Retina (tissue), 1 donor: ENCODE results near the gene RFC1.
"Not testable (repeated sequence)": the region's sequence is repeated elsewhere in the genome, so short reads cannot be mapped to it uniquely, and the experiment has no call there.

Source experiments
- DNase-seq: peaks from one replicate; pipeline ENCODE4 v3.0.0-alpha.2; 2016

RFC1 gene, protein sequence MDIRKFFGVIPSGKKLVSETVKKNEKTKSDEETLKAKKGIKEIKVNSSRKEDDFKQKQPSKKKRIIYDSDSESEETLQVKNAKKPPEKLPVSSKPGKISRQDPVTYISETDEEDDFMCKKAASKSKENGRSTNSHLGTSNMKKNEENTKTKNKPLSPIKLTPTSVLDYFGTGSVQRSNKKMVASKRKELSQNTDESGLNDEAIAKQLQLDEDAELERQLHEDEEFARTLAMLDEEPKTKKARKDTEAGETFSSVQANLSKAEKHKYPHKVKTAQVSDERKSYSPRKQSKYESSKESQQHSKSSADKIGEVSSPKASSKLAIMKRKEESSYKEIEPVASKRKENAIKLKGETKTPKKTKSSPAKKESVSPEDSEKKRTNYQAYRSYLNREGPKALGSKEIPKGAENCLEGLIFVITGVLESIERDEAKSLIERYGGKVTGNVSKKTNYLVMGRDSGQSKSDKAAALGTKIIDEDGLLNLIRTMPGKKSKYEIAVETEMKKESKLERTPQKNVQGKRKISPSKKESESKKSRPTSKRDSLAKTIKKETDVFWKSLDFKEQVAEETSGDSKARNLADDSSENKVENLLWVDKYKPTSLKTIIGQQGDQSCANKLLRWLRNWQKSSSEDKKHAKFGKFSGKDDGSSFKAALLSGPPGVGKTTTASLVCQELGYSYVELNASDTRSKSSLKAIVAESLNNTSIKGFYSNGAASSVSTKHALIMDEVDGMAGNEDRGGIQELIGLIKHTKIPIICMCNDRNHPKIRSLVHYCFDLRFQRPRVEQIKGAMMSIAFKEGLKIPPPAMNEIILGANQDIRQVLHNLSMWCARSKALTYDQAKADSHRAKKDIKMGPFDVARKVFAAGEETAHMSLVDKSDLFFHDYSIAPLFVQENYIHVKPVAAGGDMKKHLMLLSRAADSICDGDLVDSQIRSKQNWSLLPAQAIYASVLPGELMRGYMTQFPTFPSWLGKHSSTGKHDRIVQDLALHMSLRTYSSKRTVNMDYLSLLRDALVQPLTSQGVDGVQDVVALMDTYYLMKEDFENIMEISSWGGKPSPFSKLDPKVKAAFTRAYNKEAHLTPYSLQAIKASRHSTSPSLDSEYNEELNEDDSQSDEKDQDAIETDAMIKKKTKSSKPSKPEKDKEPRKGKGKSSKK

DNA sequence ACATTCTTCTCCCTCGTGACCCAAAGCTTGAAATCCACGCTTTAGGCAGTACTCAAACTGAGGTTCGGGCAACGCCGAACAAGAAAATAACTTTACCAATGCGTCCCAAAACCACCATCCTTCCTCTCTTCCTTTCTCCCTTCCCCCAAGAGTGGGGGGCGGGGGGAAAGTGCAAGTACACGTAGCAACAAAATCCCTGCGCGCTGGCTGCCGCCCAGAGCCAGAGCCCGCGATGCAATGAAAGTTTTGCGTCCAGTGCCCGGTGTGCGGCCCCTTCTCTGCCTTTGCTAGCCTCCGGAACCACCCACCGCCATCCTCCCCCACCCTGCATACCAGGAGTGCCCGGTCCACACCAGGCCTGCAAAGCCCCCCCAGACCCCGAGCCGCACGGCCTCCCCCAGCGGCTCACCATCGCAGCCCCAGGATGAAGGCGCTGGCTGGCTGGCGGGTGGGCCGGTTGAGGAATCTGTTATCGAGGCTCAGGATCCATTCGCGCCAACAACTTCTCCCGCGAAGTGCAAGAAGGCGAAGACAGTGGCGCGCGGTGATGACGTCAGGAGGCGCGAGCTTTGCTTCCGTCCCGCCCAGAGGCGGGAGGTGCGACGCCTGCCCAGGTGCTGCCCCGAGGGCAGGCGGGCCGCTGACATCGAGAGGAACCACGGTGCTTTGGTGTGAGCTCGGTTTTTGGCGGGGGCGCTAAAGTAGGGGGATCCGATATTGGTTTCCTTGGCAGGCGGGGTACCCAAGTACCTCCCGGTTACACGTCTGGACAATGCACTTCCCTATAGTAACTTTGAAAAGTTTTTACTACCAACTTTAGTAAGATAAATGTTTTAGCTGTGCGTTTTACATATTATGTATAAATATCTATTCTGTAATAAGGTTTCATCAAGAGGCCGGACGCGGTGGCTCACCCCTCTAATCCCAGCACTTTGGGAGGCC lies at the start of gene RFC1:
Gene RFC1, minus strand, starts transcription at position 533 of the 942 bp plus-strand sequence. Its CDS starts 121 bp downstream, at position 412.
- peak; percentile 96 for DNase-seq

DNA sequence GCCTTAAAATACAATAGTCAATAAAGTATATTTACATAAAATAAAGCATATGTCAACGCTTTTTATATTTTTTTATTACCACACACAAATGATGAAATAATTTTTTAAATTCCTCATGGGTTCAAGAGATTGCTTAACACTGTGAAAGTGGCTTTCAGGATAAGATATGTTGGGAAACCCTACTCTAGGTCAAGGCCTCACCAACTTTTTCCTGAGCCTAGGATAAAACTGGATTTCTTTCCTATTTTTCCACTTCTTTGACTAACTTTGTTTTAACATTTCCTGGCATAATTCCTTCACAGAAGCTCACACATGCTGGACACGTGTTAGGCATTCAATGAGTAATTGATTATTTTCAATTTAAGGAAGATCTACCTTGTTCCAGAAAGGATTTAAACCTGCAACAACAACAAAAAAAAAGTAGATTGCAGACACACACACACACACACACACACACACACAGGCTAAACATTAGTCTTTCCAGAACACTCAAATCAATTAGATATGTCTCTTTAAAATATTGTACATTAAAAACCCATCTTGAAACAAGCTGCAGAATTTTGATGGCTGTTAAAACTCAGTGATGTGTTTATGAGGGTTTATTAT lies 49.6 kb upstream of the RFC1 start:
- DNase-seq, result no peak

DNA sequence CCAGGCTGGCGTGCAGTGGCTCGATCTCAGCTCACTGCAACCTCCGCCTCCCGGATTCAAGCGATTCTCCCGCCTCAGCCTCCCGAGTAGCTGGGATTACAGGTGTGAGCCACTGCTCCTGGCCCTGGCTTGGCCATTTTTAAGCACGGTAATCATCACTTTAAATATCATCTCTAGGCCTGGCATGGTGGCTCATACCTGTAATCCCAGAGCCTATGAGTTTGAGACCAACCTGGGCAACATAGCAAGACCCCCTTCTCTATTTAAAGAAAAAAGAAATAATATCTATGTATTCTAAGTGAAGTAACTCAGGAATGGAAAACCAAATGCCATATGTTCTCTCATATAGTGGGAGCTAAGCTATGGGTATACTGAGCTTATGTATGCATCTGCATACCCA lies 45.4 kb upstream of the RFC1 start:
- not testable (repeated sequence) for DNase-seq

DNA sequence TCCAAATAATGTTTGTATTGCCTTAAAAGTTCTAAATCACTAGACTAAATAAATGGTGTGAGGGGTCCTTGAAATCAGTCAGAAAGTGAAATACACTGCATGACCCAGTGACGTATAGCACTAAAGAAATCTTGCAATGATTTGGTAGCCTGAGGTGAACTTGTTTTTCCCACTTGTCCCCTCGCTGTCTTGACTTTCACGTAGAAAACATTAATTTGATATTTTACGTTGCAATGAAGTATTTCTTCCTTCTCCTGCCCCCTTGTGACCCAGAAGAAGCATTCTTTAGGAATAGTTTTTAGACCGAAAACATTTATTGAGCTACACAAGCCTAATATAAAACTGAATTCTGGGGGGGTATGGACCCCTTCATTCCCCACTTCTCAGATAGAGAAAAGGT lies 44.3 kb upstream of the RFC1 start:
- DNase-seq, result no peak

DNA sequence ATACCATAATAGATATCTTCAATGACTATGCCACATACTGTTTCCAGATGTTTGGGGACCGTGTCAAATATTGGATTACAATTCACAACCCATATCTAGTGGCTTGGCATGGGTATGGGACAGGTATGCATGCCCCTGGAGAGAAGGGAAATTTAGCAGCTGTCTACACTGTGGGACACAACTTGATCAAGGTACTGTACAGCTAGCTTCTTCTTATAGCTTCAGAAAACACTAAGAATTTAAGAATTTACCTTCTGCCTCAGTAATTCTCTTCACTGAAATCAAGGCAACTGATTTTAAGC lies 41.4 kb upstream of the RFC1 start:
- no peak for DNase-seq

DNA sequence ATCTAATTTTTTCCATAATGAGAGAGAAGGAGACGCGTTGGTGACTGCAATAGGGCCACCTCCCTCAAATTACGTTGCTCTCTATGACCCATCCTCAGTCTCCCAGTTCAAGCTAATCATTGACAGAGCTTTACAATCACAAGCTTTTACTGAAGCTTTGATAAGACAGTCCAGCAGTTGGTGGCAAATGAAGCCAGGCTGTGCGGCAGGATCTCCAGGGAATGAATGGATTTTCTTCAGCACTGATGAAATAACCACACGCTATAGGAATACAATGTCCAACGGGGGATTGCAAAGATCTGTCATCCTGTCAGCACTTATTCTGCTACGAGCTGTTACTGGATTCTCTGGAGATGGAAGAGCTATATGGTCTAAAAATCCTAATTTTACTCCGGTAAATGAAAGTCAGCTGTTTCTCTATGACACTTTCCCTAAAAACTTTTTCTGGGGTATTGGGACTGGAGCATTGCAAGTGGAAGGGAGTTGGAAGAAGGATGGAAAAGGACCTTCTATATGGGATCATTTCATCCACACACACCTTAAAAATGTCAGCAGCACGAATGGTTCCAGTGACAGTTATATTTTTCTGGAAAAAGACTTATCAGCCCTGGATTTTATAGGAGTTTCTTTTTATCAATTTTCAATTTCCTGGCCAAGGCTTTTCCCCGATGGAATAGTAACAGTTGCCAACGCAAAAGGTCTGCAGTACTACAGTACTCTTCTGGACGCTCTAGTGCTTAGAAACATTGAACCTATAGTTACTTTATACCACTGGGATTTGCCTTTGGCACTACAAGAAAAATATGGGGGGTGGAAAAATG lies 40.8 kb upstream of the RFC1 start, which contains the start of gene KLB:
Gene KLB, plus strand, starts transcription at position 168 of the 821 bp plus-strand sequence. Its CDS starts 20 bp downstream, at position 188.
- peak; percentile 3 for DNase-seq

DNA sequence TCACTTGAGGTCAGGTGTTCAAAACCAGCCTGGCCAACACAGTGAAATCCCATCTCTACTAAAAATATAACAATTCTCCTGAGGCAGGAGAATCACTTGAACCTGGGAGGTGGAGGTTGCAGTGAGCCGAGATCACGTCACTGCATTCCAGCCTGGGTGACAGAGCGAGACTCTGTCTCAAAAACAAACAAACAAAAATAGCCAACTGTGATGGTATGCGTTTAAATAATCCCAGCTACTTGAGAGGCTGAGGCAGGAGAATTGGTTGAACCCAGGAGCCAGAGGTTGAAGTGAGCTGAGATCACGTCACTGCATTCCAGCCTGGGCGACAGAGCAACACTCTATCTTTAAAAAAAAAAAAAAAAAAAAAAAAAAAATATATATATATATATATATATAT lies 35.5 kb upstream of the RFC1 start:
- DNase-seq, result not testable (repeated sequence)

DNA sequence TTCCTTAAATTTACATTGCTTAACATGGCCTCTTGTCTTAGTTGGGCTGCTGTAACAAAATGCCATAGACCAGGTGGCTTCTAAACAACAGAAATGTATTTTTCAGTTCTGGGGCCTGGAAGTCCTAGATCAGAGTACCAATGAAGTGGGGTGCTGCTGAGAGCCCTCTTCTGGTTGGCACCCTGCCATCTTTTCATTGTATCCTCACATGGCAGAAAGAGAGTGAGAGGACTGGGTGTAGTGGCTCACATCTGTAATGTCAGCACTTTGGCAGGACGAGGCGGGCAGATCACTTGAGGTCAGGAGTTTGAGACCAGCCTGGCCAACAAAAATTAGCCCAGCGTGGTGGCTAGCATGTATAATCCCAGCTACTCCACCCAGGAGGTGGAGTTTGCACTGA lies 28.5 kb upstream of the RFC1 start:
- no peak for DNase-seq

DNA sequence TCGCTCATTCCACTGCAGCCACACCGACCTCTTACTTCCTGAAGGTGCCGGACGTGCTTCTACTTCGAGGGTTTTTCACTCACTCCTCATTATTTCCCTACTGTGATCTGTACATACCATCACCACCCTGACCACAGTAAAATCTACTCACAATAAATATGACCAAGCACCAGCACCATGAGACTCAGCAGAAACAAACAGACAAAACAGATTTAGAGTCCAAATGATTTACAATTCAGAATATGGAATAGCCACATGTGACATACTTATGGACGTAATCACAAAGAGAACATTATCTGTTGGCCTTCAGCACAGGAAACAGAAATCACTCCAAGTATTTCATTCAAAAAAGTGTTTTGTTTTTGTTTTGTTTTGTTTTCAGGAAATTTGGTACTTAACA lies 24.4 kb upstream of the RFC1 start:
- DNase-seq, result no peak

DNA sequence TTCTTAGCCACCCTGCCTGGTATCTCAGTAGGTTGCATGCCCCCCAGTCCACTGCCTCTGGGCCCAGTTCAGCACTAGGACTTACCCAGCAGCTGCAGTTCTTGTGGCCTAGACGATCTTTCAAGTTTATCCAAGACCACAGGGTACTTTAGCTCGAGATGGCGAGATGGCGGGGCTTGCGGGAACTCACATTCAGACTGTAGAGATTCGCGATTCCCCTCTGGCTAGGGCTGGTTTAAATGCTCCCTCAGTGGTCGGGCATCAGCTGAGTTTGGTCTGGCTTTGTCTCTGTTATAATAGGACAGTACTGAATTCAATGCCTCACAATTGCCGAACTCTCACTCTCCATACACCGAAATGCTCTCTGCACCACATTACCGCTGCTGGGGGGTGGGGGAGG lies 18.4 kb upstream of the RFC1 start:
- no peak for DNase-seq

DNA sequence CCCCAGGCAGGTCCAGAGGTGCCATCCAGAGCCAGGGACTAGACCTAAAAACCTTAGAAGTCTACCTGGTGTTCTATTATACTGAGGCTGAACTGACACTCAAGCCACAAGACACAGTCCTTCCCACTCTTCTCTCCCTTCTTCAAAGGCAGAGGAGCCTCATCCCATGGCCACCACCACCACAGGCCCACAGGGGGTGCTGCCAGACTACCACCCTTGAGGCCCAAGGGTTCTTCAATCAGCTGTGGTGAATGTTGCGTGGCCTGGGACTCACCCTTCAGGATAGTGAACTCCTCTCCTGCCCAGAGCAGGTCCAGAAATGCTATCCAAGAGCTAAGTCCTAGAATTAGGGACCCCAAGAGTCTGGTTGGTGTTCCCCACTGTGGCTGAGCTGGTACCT lies 17.5 kb upstream of the RFC1 start:
- no peak for DNase-seq

DNA sequence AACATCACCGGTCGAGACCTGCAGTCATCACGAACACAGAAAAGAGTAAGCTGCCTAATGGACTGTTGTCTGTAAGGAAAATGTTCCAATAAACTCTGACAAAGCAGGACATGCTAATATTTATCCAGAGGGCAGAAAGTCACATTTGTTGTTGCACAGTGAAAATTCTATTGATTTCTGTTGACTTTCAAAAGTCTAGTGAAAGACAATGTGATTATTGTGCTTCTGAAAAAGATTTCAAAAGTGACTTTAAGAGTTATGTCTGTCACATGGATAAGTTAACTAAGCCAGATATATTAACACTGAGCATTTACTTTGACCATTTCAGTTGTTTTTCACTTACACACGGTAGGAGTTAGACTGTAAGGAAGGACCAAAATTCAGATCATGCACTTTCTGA lies 9.3 kb upstream of the RFC1 start:
- DNase-seq, result no peak

DNA sequence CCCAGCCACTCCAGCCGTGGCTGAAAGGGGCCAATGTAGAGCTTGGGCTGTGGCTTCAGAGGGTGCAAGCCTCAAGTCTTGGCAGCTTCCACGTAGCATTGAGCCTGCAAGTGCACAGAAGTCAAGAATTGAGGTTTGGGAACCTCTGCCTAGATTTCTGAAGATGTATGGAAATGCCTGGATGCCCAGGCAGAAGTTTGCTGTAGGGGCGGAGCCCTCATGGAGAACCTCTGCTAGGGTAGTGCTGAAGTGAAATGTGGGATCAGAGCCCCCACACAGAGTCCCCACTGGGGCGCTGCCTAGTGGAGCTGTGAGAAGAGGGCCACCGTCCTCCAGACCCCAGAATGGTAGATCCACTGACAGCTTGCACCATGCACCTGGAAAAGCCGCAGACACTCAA lies 5.0 kb upstream of the RFC1 start:
- not testable (repeated sequence) for DNase-seq

DNA sequence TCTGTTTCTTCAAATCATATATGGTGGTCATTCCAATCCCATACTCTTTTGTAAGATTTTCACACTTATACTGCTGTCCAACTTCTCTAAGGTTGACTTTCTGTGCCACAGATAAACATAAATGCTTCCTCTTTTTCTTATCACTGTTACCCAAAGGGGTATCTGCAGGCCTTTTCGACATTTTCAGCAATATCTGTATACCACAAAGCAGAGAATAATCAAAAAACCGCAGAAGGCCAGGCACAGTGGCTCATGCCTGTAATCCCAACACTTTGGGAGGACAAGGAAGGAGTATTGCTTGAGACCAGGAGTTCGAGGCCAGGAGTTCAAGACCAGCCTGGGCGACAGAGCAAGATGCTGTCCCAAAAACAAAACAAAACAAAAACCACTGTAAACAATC lies 3.1 kb upstream of the RFC1 start:
- no peak for DNase-seq

DNA sequence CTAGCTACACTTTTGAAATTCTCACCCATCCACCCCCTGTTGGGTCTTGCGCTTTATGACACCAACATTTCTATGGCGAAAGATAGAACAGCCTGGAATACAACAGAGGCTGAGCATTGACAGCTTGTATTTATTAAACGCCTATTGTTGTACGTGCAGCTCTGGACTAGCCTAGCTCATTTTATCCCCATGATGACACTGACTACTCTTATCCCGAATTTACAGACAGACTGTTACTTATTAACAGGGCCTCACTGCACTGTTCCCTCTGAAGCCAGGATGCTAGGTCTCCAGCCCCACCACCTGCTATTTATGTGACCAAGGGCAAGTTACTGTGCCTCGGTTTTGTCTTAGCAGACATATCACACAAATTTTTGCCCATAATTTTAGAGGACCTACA lies 1.0 kb upstream of the RFC1 start:
- no peak for DNase-seq

DNA sequence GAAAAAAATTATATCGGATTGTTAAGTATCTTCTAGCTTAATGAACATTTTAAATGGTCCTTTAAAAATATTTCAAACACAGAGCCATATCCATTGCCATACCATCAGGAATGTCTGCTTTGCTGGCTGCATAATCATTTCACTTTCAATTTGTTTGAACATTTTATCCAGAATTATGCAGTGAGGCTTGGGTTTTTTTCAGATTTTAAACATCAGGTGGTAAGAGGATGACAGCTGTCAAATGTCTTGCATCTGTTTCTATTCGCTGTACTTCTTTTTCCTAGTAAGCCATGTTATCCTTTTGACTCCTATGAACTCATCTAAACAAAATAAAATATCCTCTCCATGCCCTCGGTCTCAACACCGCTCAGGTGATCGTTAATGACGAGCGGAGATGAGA lies 802 bp downstream of the RFC1 start:
- no peak for DNase-seq

DNA sequence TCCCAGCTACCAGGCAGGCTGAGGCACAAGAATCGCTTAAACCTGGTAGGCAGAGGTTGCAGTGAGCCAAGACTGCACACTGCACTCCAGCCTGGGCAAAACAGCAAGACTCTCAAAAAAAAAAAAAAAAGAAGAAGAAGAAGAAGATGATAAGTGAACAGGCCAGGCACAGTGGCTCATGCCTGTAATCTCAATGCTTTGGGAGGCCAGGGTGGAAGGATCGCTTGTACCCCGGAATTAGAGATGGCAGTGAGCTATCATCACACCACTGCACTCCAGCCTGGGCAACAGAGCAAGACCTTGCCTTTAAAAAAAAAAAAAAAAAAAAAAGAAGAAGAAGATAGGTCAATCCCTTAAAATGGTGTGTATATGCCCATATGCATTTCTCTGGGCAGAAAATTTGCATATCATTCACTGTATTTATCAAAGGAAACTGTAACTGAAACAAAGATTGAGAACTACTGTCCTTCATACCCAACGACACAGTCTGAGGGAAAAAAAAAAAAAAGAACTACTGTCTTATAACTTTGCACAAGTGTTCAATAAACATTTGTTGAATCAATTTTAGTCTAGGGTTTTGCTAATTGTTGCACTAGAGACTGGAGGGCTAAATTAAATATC lies 2.3 kb downstream of the RFC1 start:
- DNase-seq, result no peak

DNA sequence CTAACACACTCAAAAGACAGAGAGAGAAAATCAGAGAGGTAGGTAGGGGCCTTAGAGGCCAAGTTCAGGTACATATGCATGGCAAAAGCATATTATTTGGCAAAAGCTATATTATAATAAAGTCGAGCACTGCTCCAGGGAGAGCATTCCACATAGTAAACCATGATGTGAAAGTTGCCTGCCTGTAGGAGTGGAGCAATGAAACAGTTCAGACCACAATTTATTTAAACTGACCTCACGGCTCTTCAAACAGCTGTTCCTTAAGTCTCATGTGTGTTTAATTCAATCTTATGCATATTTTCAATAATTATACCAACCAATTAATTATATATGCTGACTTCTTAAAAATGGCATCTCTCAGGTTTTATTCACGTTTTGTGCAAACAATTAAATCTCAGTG lies 3.3 kb downstream of the RFC1 start:
- no peak for DNase-seq

DNA sequence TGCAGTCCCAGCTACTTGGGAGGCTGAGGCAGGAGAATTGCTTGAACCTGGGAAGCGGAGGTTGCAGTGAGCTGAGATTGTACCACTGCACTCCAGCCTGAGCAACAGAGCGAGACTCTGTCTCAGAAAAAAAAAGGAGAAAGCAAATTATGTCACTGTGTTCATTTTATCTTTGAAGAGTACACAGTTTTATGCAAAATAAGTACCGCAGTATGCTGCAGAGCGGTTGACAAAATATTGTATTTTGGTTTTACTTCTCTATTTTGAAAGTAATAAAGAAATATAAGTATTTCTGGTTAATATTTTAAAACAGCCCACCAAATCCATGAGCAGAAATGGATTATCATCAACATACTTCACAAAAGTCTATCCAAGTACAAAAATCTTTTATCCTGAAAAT lies 5.6 kb downstream of the RFC1 start:
- not testable (repeated sequence) for DNase-seq

DNA sequence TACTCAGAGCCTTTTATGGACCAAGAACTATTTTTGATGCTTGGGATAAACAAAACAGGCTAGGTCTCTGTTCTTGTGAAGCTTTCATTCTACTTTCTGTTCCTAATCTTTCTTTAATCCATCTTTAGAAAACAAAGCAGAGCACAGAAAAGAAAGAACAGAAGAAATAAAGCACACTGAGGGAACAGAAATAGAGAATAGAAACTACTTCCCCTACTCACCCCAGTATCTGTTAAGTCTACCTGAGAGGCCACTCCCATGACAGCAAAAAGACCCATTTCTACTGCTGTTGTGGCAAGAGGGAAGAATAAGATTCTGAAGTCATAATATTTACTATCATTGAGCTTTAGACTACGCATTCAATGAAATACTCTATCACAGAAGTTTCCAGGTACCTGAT lies 9.2 kb downstream of the RFC1 start:
- DNase-seq, result no peak

DNA sequence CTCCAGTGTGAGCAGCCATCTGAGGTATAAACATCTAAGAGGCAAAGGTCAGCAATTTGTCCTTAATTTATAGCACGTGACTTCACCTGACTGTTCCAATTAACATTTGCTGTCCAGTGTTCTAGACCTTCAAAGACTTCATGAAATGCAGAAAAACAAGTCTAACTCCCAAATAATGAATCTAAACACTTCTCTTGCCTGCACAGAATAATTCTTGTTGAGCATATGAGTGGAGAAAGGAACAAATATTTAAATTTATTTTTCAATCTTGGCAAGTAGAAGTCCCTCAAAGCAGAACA lies 12.0 kb downstream of the RFC1 start:
- DNase-seq, result no peak
